IPS-15b (cell line): ENCODE data around the gene MAPKAPK3.
A peak's percentile ranks its signal among the peaks of the same experiment; 100 is the strongest.

Experiments used
- H3K27me3 ChIP-seq: one replicate; pipeline ENCODE4 v1.6.1; 2013; ENCODE audit warnings: low read length; ENCODE audit not compliant: control insufficient read depth, insufficient read depth
- H3K36me3 ChIP-seq: one replicate; pipeline ENCODE4 v1.6.1; 2013; ENCODE audit warnings: low read length; ENCODE audit not compliant: control insufficient read depth, insufficient read depth
- H3K4me1 ChIP-seq: one replicate; pipeline ENCODE4 v1.6.1; 2013; ENCODE audit warnings: mild to moderate bottlenecking, low read length; ENCODE audit not compliant: control insufficient read depth, insufficient read depth
- H3K4me3 ChIP-seq: one replicate; pipeline ENCODE4 v1.5.1; 2013; ENCODE audit warnings: low read depth, low read length
- H3K9ac ChIP-seq: one replicate; pipeline ENCODE4 v1.6.1; 2013; ENCODE audit warnings: low read depth, mild to moderate bottlenecking, low read length
- H3K9me3 ChIP-seq: one replicate; pipeline ENCODE4 v1.6.1; 2013; ENCODE audit warnings: mild to moderate bottlenecking, low read length; ENCODE audit not compliant: control insufficient read depth, insufficient read depth

MAPKAPK3 gene

DNA sequence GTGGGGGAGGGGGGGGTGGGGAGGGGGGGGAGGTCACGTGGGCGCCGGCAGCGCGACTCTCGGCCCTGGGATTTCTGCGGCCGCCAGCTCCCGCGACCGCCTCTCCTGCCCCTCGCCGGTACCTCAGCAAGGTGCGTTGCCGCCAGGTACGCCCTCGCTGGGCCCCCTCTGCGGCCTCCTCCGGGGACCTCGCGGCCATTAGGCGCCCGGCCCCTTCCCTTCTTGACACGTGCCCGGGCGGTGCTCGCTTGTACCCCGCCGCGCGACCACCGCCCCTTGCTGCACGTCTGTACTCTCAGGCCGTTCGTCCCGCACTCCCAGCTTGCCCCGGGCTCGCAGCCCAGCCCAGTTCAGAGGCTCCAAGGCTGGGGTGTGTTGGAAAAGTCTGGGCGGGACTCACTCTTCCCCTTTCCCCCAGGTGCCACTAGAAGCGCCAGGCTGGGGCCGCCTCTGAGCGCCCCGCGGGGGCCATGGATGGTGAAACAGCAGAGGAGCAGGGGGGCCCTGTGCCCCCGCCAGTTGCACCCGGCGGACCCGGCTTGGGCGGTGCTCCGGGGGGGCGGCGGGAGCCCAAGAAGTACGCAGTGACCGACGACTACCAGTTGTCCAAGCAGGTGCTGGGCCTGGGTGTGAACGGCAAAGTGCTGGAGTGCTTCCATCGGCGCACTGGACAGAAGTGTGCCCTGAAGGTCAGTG lies at the start of gene MAPKAPK3:
Gene MAPKAPK3, plus strand, starts transcription at position 56 of the 696 bp plus-strand sequence. Its CDS starts 415 bp downstream, at position 471.
- no peaks in the 10 kb centered on the region for H3K9me3 ChIP-seq
- peak within 1 kb of the TSS; percentile 86 for H3K4me3 ChIP-seq
- peaks cover 36% of the 10 kb centered on the region for H3K27me3 ChIP-seq
- H3K4me1 ChIP-seq, result peaks cover 8% of the 10 kb centered on the region
- peak within 1 kb of the TSS; percentile 81 for H3K9ac ChIP-seq
- H3K36me3 ChIP-seq, result no peaks in the 10 kb centered on the region

- Histone ChIP-seq H3K9me3 (no peaks in the 10 kb centered on the region), H3K4me1 (peaks cover 2% of the 10 kb centered on the region), H3K4me3 (peak within 1 kb of the TSS; percentile 99), H3K36me3 (peaks cover 6% of the 10 kb centered on the region), H3K27me3 (peaks cover 10% of the 10 kb centered on the region), H3K9ac (peak within 1 kb of the TSS; percentile 70)
These were observed 49.4 kb upstream of the MAPKAPK3 start, which contains the start of gene C3orf18 for GRCh38 chr3:50567386-50568167. Gene C3orf18 (minus strand): TSS chr3:50567747. CDS start chr3:50565699, 2,048 bp downstream.

DNA sequence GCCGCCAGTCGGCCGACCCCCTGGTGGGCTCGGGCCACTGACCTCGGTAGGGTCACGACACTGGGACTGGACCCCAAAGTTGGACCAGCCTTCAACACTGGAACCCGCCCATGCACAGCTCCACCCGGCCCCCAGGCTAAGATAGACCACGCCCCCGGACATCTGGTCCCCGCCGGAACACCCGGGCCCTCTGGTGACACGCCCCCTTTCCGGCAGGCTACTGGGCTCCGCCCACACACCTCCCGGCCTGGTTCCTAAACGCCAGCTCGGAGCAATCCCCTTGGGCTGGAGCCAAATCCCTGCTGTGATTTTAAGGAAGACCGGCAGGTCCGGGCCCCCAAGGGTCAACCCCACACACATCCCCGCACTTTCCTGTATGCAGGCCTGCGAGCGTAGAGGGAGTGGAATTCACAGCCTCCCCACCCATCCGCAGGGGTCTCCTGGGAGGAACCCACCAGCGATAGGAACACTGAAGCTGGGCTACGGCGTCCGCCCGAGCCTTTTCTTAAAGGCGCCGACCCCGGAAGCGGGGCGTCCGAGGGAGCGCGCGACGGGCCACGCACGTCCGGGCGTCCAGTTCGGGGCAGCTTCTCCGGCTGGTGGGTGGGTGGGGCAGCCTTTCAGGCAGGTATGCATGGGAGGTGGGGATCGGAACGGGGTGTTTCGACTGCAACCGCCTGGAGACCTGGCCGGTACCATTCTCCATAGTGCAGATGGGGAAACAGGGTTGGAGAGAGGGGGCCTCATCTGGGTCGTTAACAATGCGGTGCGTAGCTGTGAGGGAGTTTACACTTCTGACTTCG lies 47.8 kb upstream of the MAPKAPK3 start, which contains the start of gene HEMK1:
Gene HEMK1, plus strand, starts transcription at position 576 of the 803 bp plus-strand sequence. CDS start 1,583 bp downstream, outside the sequence.
- peaks cover 2% of the 10 kb centered on the region for H3K4me1 ChIP-seq
- H3K27me3 ChIP-seq, result peaks cover 10% of the 10 kb centered on the region
- H3K36me3 ChIP-seq, result peaks cover 6% of the 10 kb centered on the region
- peak within 1 kb of the TSS; percentile 99 for H3K4me3 ChIP-seq
- H3K9ac ChIP-seq, result peak within 1 kb of the TSS; percentile 87
- H3K9me3 ChIP-seq, result no peaks in the 10 kb centered on the region

DNA sequence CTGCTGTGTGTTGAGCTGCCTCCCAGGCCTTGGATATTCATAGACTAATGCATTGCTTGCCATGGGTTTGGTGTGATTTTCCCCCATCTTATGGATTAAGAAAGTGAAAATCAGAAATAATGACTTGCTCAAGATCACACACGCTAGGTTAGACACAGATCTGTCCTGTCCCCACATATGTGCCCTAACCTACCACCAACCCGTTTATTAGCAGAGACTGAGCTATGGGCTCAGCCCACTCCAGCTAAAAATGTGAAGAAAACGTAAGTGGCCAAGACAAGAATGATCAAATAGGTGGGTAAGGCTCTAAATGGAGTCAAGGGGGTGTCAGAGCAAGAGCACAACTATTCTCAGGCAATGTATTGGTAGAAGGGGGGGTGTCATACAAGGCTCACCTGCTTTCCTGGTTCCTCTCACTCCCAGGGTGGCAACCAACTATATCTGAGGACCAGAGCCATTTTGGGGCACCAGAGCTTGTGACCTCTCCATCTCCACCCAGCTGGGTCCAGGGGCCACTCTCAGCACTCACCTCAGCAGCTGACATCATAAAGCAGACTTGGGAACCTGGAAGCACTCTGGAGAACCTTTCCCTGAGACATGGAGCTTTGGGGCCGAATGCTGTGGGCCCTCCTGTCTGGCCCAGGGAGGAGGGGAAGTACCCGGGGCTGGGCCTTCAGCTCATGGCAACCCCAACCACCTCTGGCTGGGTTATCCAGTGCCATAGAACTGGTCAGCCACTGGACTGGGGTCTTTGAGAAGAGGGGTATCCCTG lies 46.3 kb upstream of the MAPKAPK3 start:
- Histone ChIP-seq H3K4me1 (peaks cover 2% of the 10 kb centered on the region), H3K9ac (no peak overlapping the region), H3K9me3 (no peaks in the 10 kb centered on the region), H3K36me3 (peaks cover 2% of the 10 kb centered on the region), H3K27me3 (peaks cover 10% of the 10 kb centered on the region), H3K4me3 (peak overlapping the region; percentile 99)

DNA sequence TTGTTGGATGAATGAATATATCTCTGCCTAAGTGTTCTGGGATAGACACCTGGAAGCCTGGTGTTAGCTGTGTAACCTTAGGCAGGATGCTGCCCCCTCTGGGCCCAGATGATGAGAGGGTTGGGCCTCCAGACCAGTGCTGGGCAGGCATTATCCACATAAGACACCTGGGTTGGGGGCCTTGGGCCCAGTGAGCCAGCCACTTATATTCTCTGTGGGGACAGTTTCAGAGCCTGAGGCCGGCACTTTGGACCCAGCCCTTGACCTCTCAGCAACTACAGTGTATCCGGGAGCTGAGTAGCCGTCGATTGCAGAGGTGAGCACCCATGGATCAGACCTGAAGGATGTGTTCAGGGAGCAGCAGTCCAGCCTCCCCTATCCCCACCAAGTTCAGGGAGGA lies 45.5 kb upstream of the MAPKAPK3 start:
- peaks cover 2% of the 10 kb centered on the region for H3K4me1 ChIP-seq
- H3K9me3 ChIP-seq, result no peaks in the 10 kb centered on the region
- H3K27me3 ChIP-seq, result peaks cover 7% of the 10 kb centered on the region
- H3K9ac ChIP-seq, result no peak overlapping the region
- H3K36me3 ChIP-seq, result no peaks in the 10 kb centered on the region
- H3K4me3 ChIP-seq, result no peak overlapping the region

GRCh38 chr3:50572158-50572557 lies 44.8 kb upstream of the MAPKAPK3 start:
- H3K9ac ChIP-seq, result no peak overlapping the region
- H3K36me3 ChIP-seq, result peaks cover 2% of the 10 kb centered on the region
- H3K27me3 ChIP-seq, result peaks cover under 1% of the 10 kb centered on the region
- no peak overlapping the region for H3K4me3 ChIP-seq
- no peaks in the 10 kb centered on the region for H3K4me1 ChIP-seq
- no peaks in the 10 kb centered on the region for H3K9me3 ChIP-seq

GRCh38 chr3:50572801-50573371 lies 44.1 kb upstream of the MAPKAPK3 start:
- no peak overlapping the region for H3K9ac ChIP-seq
- no peaks in the 10 kb centered on the region for H3K4me1 ChIP-seq
- peaks cover 4% of the 10 kb centered on the region for H3K36me3 ChIP-seq
- H3K27me3 ChIP-seq, result no peaks in the 10 kb centered on the region
- no peaks in the 10 kb centered on the region for H3K9me3 ChIP-seq
- no peak overlapping the region for H3K4me3 ChIP-seq

GRCh38 chr3:50573566-50574443 lies 43.1 kb upstream of the MAPKAPK3 start:
- no peaks in the 10 kb centered on the region for H3K9me3 ChIP-seq
- no peak overlapping the region for H3K9ac ChIP-seq
- H3K4me1 ChIP-seq, result no peaks in the 10 kb centered on the region
- H3K36me3 ChIP-seq, result peaks cover 4% of the 10 kb centered on the region
- no peak overlapping the region for H3K4me3 ChIP-seq
- H3K27me3 ChIP-seq, result no peaks in the 10 kb centered on the region

- no peaks in the 10 kb centered on the region for H3K9me3 ChIP-seq
- H3K9ac ChIP-seq, result no peak overlapping the region
- H3K4me3 ChIP-seq, result no peak overlapping the region
- peaks cover 4% of the 10 kb centered on the region for H3K36me3 ChIP-seq
- no peaks in the 10 kb centered on the region for H3K4me1 ChIP-seq
- H3K27me3 ChIP-seq, result no peaks in the 10 kb centered on the region
These were observed 42.5 kb upstream of the MAPKAPK3 start for GRCh38 chr3:50574444-50574831.

GRCh38 chr3:50575372-50575771 lies 41.6 kb upstream of the MAPKAPK3 start:
- Histone ChIP-seq H3K9me3 (no peaks in the 10 kb centered on the region), H3K4me3 (no peak overlapping the region), H3K4me1 (no peaks in the 10 kb centered on the region), H3K27me3 (no peaks in the 10 kb centered on the region), H3K36me3 (peaks cover 4% of the 10 kb centered on the region), H3K9ac (no peak overlapping the region)
